HEK293T (cell line): ENCODE results near the gene RIPOR1.
"Not testable (repeated sequence)": the region's sequence is repeated elsewhere in the genome, so short reads cannot be mapped to it uniquely, and the experiment has no call there.

Source experiments
- CTCF ChIA-PET: fragments of 350-600 bp; formaldehyde crosslinking; extraction: SDS; loops from one replicate; lab custom pipeline; 2021; ENCODE audit warnings: antibody characterized with exemption, inconsistent platforms; lab: Yijun Ruan, JAX
- POLR2A ChIA-PET: fragments of 350-600 bp; formaldehyde crosslinking; extraction: SDS; loops from one replicate; lab custom pipeline; 2020; ENCODE audit warnings: antibody characterized with exemption, inconsistent platforms; lab: Yijun Ruan, JAX
- DNase-seq: peaks from one replicate; pipeline ENCODE4 v3.0.0; 2012; ENCODE audit warnings: mixed read lengths; ENCODE audit errors: extremely low spot score
- ARNT ChIP-seq: fragments of 450-650 bp; IDR thresholded peaks from 2 replicates; pipeline ENCODE4 v1.6.1; 2017; ENCODE audit warnings: mild to moderate bottlenecking
- BHLHE40 ChIP-seq: fragments of 450-650 bp; IDR thresholded peaks from 2 replicates; pipeline ENCODE4 v1.6.1; 2016; ENCODE audit warnings: mild to moderate bottlenecking, moderate library complexity, borderline replicate concordance
- CTBP1 ChIP-seq: fragments of 450-650 bp; IDR thresholded peaks from 2 replicates; pipeline ENCODE4 v1.6.1; 2016; ENCODE audit warnings: borderline replicate concordance
- ELF4 ChIP-seq: fragments of 450-650 bp; IDR thresholded peaks from 2 replicates; pipeline ENCODE4 v1.6.1; 2017; ENCODE audit warnings: antibody characterized with exemption
- FOXA1 ChIP-seq: fragments of 450-650 bp; IDR thresholded peaks from 2 replicates; pipeline ENCODE4 v1.6.1; 2016; ENCODE audit warnings: mild to moderate bottlenecking
- FOXK2 ChIP-seq: fragments of 450-650 bp; IDR thresholded peaks from 2 replicates; pipeline ENCODE4 v1.6.1; 2016; ENCODE audit warnings: mild to moderate bottlenecking
- FOXM1 ChIP-seq: fragments of 450-650 bp; IDR thresholded peaks from 2 replicates; pipeline ENCODE4 v1.6.1; 2017; ENCODE audit warnings: mild to moderate bottlenecking, borderline replicate concordance
- HDGF ChIP-seq: fragments of 450-650 bp; IDR thresholded peaks from 2 replicates; pipeline ENCODE4 v1.6.1; 2017; ENCODE audit warnings: antibody characterized with exemption, borderline replicate concordance
- L3MBTL2 ChIP-seq: fragments of 450-650 bp; conservative IDR thresholded peaks from 2 replicates; pipeline ENCODE4 v1.6.1; 2016; ENCODE audit warnings: mild to moderate bottlenecking
- LEF1 ChIP-seq: fragments of 450-650 bp; IDR thresholded peaks from 2 replicates; pipeline ENCODE4 v1.6.1; 2017; ENCODE audit warnings: mild to moderate bottlenecking, borderline replicate concordance
- NFRKB ChIP-seq: fragments of 450-650 bp; IDR thresholded peaks from 2 replicates; pipeline ENCODE4 v1.6.1; 2016; ENCODE audit warnings: mild to moderate bottlenecking, moderate library complexity
- SP1 ChIP-seq: fragments of 450-650 bp; IDR thresholded peaks from 2 replicates; pipeline ENCODE4 v1.6.1; 2017
- SUZ12 ChIP-seq: fragments of 450-650 bp; IDR thresholded peaks from 2 replicates; pipeline ENCODE4 v1.6.1; 2016; ENCODE audit warnings: mild to moderate bottlenecking
- TARDBP ChIP-seq: fragments of 450-650 bp; IDR thresholded peaks from 2 replicates; pipeline ENCODE4 v1.6.1; 2016
- ZNF384 ChIP-seq: fragments of 450-650 bp; IDR thresholded peaks from 2 replicates; pipeline ENCODE4 v1.6.1; 2016
- TF ChIP-seq, protein P1 (sequence below): fragments of 450-650 bp; IDR thresholded peaks from 2 replicates; pipeline ENCODE4 v1.6.1; 2016

RIPOR1 gene

DNA sequence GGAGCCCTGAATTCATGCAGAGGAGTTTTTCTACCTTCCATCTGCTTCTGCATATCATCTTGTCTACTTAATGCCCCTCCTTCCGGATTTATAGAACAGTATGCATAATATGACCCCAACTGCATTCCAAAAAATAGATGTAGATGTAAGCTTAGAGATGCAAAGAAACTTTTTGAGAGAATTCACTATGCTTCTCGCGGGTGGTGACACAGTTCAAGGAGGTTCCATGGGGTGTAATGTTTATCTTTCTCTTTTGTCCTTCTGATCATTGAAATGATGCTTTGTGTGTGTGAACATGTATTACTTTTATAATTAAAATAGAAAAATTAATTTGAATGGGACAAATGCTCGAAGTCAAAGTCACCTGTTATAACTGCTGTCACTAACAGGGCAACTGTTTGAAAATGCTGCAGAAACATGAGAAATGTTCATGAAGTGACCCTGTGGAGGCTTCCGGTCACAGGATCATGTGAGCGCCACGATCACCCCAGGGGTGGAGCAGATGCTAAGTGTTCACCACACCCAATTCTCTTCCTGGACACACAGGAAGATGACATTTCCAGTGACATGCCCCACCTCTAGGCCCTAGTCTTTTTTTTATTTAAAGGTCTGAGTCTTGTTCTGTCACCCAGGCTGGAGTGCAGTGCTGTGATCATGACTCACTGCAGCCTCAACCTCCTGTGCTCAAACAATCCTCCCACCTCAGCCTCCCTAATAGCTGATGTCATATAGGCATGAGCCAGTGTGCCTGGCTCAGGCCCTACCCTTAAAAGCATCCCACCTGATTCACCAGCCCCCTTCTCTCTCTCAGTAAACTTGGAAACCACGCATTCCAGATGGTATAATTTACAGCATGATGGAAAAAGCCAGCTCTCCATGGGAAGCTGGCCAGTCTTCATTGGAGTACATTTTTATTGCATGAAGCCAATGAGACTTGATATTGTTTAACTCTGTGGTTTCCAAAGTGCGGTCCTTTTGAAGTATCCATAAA, 24.3 kb upstream of the RIPOR1 start:
- TF ChIP-seq ZNF384 (no peak), BHLHE40 (no peak), FOXK2 (no peak), FOXM1 (no peak), TARDBP (no peak)
- TF ChIP-seq, protein P1, sequence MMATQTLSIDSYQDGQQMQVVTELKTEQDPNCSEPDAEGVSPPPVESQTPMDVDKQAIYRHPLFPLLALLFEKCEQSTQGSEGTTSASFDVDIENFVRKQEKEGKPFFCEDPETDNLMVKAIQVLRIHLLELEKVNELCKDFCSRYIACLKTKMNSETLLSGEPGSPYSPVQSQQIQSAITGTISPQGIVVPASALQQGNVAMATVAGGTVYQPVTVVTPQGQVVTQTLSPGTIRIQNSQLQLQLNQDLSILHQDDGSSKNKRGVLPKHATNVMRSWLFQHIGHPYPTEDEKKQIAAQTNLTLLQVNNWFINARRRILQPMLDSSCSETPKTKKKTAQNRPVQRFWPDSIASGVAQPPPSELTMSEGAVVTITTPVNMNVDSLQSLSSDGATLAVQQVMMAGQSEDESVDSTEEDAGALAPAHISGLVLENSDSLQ: no peak
- CTCF ChIA-PET: interaction anchor here (0.5 to 1.1 kb wide), 3 partner anchors 8 to 19 kb away, joined by 4 to 5 read pairs (median 4); no protein-coding TSS in a partner anchor
- no peak for DNase-seq
- POLR2A ChIA-PET: no interaction called here

GRCh38 chr16:67506468-67506867, 22.2 kb upstream of the RIPOR1 start:
- POLR2A ChIA-PET: no interaction called here

GRCh38 chr16:67509016-67509415, 19.6 kb upstream of the RIPOR1 start:
- no peak for DNase-seq
- TF ChIP-seq CTBP1 (no peak), ZNF384 (no peak), ELF4 (no peak), TARDBP (no peak), FOXA1 (no peak), FOXM1 (no peak), SUZ12 (no peak), SP1 (no peak), LEF1 (no peak), L3MBTL2 (no peak), BHLHE40 (no peak), FOXK2 (no peak), ARNT (no peak), NFRKB (no peak), HDGF (no peak)
- TF ChIP-seq, protein P1: no peak
- ChIA-PET POLR2A (no interaction called here), CTCF (no interaction called here)

More at GRCh38 chr16:67506468-67506867, 22.2 kb upstream of the RIPOR1 start:
- DNase-seq: no peak
- no peak for TF ChIP-seq LEF1
- TF ChIP-seq FOXA1: no peak
- TF ChIP-seq NFRKB: no peak
- TF ChIP-seq ARNT: no peak
- TF ChIP-seq ELF4: no peak
- TF ChIP-seq HDGF: no peak
- TF ChIP-seq L3MBTL2: no peak
- no peak for TF ChIP-seq SUZ12
- CTCF ChIA-PET: interaction anchor here (0.6 kb wide), 1 partner anchor 16 kb away, joined by 3 read pairs; no protein-coding TSS in a partner anchor

DNA sequence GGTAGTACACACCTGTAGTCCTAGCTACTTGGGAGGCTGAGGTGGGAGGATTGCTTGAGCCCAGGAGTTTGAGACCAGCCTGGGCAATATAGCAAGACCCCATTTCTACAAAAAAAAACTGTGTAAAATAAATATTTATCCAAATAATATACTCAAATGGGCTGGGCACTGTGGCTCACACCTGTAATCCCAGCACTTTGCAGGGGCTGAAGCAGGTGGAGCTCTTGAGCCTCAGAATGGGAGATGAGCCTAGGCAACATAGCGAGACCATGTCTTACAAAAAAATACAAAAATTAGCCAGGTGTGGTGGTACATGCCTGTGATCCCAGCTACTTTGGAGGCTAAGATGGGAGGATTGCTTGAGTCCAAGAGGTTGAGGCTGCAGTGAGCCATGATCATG, 14.7 kb upstream of the RIPOR1 start:
- not testable (repeated sequence) for DNase-seq
- POLR2A ChIA-PET: interaction anchor here (1.1 to 1.5 kb wide), 2 partner anchors 33 to 143 kb away, joined by 3 to 4 read pairs; partner anchors contain the start of gene ATP6V0D1
- CTCF ChIA-PET: interaction anchor here (0.7 to 1.5 kb wide), 13 partner anchors 18 to 507 kb away, joined by 3 to 11 read pairs (median 6); partner anchors contain the start of genes AGRP and ATP6V0D1

DNA sequence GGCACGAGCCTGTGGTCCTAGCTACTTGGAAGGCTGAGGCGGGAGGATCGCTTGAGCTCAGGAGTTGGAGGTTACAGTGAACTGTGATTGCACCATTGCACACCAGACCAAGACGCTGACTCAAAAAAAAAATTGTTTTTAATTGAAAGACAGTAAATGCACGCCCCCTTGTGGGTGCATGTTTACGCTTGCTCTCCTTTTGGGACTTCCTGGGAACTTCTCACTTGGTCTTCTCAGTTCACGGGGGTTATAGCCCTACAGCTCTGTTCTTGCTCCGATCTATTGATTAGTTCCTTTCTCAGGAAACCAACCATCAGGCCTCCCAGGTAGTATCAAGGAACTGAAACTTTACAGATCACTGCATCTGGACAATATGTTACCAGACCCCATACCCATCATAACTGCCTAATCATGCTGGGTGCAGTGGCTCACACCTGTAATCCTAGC, 14.2 kb upstream of the RIPOR1 start:
- DNase-seq: peak; percentile 57
- TF ChIP-seq ZNF384: peak; percentile 85
- no peak for TF ChIP-seq TARDBP
- CTCF ChIA-PET: interaction anchor here (0.7 to 1.5 kb wide), 10 partner anchors 18 to 130 kb away, joined by 3 to 11 read pairs (median 6); partner anchors contain the start of genes AGRP and ATP6V0D1
- POLR2A ChIA-PET: interaction anchor here (1.1 to 1.5 kb wide), 2 partner anchors 33 to 142 kb away, joined by 3 to 4 read pairs; partner anchors contain the start of gene ATP6V0D1

- no peak for DNase-seq
- TF ChIP-seq L3MBTL2 (no peak), LEF1 (no peak), ELF4 (no peak), BHLHE40 (no peak), FOXM1 (no peak)
- ChIA-PET POLR2A (interaction anchor here (0.8 to 2.2 kb wide), 2 partner anchors 35 to 144 kb away, joined by 3 to 7 read pairs; partner anchors contain the start of genes ACD and ATP6V0D1), CTCF (interaction anchor here (0.6 to 1.2 kb wide), 3 partner anchors 10 to 54 kb away, joined by 3 to 6 read pairs (median 5); no protein-coding TSS in a partner anchor)
These were observed 12.1 kb upstream of the RIPOR1 start for GRCh38 chr16:67516296-67517154.
